SJCRH30 (cell line): ENCODE data around the gene KLRD1. TPM values are rescaled to one million over a fixed set of nuclear protein-coding genes. Genes with fewer than 3 reads are reported as not detected.
A peak's percentile ranks its signal among the peaks of the same experiment; 100 is the strongest.
"Not testable (repeated sequence)": the region's sequence is repeated elsewhere in the genome, so short reads cannot be mapped to it uniquely, and the experiment has no call there.

Experiments used
- DNase-seq, 2 experiments: peaks; one replicate each; pipeline ENCODE4 v3.0.0-alpha.2; 2015 to 2020
- H3K27ac ChIP-seq: fragments of 250-450 bp; sonication (Bioruptor Pico); 2 replicates; pipeline ENCODE4 v1.5.1; 2020; ENCODE audit warnings: mild to moderate bottlenecking, moderate library complexity
- H3K27me3 ChIP-seq: fragments of 250-450 bp; sonication (Bioruptor Pico); 2 replicates; pipeline ENCODE4 v1.5.1; 2020; ENCODE audit warnings: mild to moderate bottlenecking, moderate library complexity
- H3K36me3 ChIP-seq: fragments of 250-450 bp; sonication (Bioruptor Pico); 2 replicates; pipeline ENCODE4 v1.5.1; 2020; ENCODE audit warnings: mild to moderate bottlenecking, moderate library complexity
- H3K4me1 ChIP-seq: fragments of 250-450 bp; sonication (Bioruptor Pico); 2 replicates; pipeline ENCODE4 v1.5.1; 2020; ENCODE audit warnings: mild to moderate bottlenecking, moderate library complexity
- H3K4me3 ChIP-seq: fragments of 250-450 bp; sonication (Bioruptor Pico); 2 replicates; pipeline ENCODE4 v1.5.1; 2020; ENCODE audit warnings: mild to moderate bottlenecking, moderate library complexity
- H3K9me3 ChIP-seq: fragments of 250-450 bp; sonication (Bioruptor Pico); replicated peaks from 2 replicates; pipeline ENCODE4 v1.5.1; 2020; ENCODE audit warnings: mild to moderate bottlenecking, moderate library complexity
- total RNA-seq: library from RNA; depleted of rRNA; stranded (reverse); fragments of >200 nt; shearing (Covaris generic); gene quantifications from 2 replicates; pipeline ENCODE4 v1.2.3, GENCODE V29; 2014

The KLRD1 gene
- total RNA-seq, 1 experiment from 2014 or later = 0.32 TPM

GRCh38 chr12:10358969-10359368, 51.3 kb downstream of the KLRD1 start:
- H3K4me1 ChIP-seq = peaks cover 3% of the 10 kb centered on the region; the same call in 1 of the 2 replicates
- no peaks in the 10 kb centered on the region for H3K9me3 ChIP-seq
- no peak overlapping the region for H3K4me3 ChIP-seq
- no peak for DNase-seq
- no peak overlapping the region for H3K27ac ChIP-seq
- H3K27me3 ChIP-seq = no peaks in the 10 kb centered on the region
- no peaks in the 10 kb centered on the region for H3K36me3 ChIP-seq

DNA sequence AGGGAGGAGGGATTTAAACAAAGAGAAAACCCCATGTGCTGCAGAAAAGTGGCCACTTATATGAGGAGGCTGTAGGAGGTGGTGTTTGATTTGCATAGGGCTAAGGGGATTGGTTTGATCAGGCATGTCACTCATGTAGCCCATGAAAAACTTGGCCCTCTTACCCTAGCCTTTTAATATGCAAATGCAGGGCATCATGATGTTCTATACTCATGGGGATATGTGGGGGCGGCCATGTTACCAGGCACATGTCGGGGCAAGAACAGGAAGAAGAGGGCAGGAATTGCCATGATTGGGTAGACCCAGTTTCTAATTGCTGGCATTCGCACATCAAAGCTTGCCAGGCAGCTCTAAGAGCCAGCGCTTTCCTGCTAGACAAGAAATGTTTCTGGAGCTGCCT, 53.4 kb downstream of the KLRD1 start:
- no peak for DNase-seq
- H3K27ac ChIP-seq = no peak overlapping the region

GRCh38 chr12:10361622-10362021, 54.0 kb downstream of the KLRD1 start:
- no peak overlapping the region for H3K27ac ChIP-seq
- DNase-seq = no peak
- no peaks in the 10 kb centered on the region for H3K9me3 ChIP-seq
- H3K4me1 ChIP-seq = peaks cover 6% of the 10 kb centered on the region; the same call in 1 of the 2 replicates
- no peaks in the 10 kb centered on the region for H3K27me3 ChIP-seq
- H3K4me3 ChIP-seq = no peak overlapping the region
- H3K36me3 ChIP-seq = no peaks in the 10 kb centered on the region

More for the DNA sequence above, 53.4 kb downstream of the KLRD1 start:
- Histone ChIP-seq H3K27me3 (no peaks in the 10 kb centered on the region), H3K4me3 (no peak overlapping the region), H3K9me3 (no peaks in the 10 kb centered on the region), H3K4me1 (peaks cover 6% of the 10 kb centered on the region; the same call in 1 of the 2 replicates), H3K36me3 (no peaks in the 10 kb centered on the region)

GRCh38 chr12:10362325-10362724, 54.7 kb downstream of the KLRD1 start:
- H3K27me3 ChIP-seq = no peaks in the 10 kb centered on the region
- H3K4me3 ChIP-seq = no peak overlapping the region
- no peaks in the 10 kb centered on the region for H3K36me3 ChIP-seq
- H3K9me3 ChIP-seq = no peaks in the 10 kb centered on the region
- no peak for DNase-seq
- peaks cover 6% of the 10 kb centered on the region; the same call in 1 of the 2 replicates for H3K4me1 ChIP-seq
- no peak overlapping the region for H3K27ac ChIP-seq

DNA sequence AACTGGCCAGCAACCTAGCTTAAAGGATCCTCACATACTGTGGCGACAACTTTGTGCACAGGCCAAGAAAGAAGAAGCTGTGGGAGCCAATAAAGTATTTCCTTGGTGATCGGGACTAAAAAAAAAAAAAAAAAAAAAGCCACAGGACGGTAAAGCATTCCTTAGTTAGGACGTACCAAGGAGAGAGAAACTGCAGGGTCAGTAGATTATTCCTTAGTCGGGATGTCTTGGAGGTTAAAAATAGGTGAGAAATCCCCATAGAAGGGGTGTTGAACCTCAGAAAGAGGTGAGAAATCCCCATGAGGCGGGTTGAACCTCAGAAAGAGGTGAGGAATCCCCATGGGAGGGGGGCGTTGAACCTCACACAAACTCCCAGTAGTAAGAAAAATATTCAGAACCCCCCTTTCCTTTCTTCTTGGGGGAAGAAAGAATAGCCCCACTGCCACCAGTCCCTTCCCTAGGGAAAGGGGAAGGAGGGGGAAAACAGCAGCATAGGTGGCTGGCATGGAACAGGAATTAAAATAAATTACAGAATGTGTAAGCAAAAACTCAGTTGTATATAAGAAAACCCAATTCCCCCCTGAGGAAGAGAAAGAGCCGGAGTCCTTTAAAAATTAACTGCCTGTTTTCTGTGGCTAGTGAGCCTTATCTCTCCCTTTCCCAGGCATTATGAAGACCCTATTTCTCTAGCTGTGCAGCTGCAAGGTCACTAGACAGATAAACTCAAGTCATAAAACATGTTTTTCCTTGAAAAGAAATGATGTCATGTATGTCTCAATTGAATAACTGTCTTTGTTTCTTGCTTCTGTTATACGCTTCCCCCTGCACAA, 55.4 kb downstream of the KLRD1 start:
- no peak for DNase-seq
- H3K27ac ChIP-seq = no peak overlapping the region

DNA sequence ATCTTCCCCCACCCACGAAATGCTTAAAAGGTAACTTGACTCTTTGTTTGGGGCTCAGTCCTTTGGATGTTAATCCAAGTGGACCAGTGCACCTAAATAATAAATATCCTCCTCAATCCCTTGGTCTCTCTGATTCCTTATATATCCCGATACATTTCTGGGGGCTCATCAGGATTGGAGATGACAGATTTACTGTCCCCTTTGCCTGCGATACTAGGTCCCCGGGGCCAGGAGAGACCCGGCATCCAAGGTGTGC, 55.9 kb downstream of the KLRD1 start:
- no peak for DNase-seq
- H3K36me3 ChIP-seq = no peaks in the 10 kb centered on the region
- no peak overlapping the region for H3K27ac ChIP-seq
- H3K4me1 ChIP-seq = peaks cover 6% of the 10 kb centered on the region; the same call in 1 of the 2 replicates
- no peaks in the 10 kb centered on the region for H3K9me3 ChIP-seq
- peak overlapping the region; percentile 62 for H3K4me3 ChIP-seq
- H3K27me3 ChIP-seq = no peaks in the 10 kb centered on the region

More for the DNA sequence above, 55.4 kb downstream of the KLRD1 start:
- peaks cover 6% of the 10 kb centered on the region; the same call in 1 of the 2 replicates for H3K4me1 ChIP-seq
- H3K9me3 ChIP-seq = no peaks in the 10 kb centered on the region
- no peaks in the 10 kb centered on the region for H3K27me3 ChIP-seq
- no peaks in the 10 kb centered on the region for H3K36me3 ChIP-seq
- peak overlapping the region; percentile 62 for H3K4me3 ChIP-seq

- peak overlapping the region; percentile 62 for H3K4me3 ChIP-seq
- peak; percentile 15 to 55 for DNase-seq
- H3K27me3 ChIP-seq = no peaks in the 10 kb centered on the region
- no peak overlapping the region for H3K27ac ChIP-seq
- H3K9me3 ChIP-seq = no peaks in the 10 kb centered on the region
- H3K36me3 ChIP-seq = no peaks in the 10 kb centered on the region
- peaks cover 6% of the 10 kb centered on the region; the same call in 1 of the 2 replicates for H3K4me1 ChIP-seq
Measured at GRCh38 chr12:10363914-10364814, 56.5 kb downstream of the KLRD1 start.

GRCh38 chr12:10364815-10365622, 57.3 kb downstream of the KLRD1 start:
- Histone ChIP-seq H3K4me3 (peak overlapping the region; percentile 62), H3K36me3 (no peaks in the 10 kb centered on the region), H3K27ac (no peak overlapping the region), H3K27me3 (no peaks in the 10 kb centered on the region), H3K9me3 (no peaks in the 10 kb centered on the region), H3K4me1 (peaks cover 6% of the 10 kb centered on the region; the same call in 1 of the 2 replicates)
- DNase-seq = peak; percentile 49 to 69

GRCh38 chr12:10365696-10366405, 58.2 kb downstream of the KLRD1 start:
- no peak for DNase-seq
- H3K27ac ChIP-seq = no peak overlapping the region
- peak overlapping the region; percentile 62 for H3K4me3 ChIP-seq
- no peaks in the 10 kb centered on the region for H3K36me3 ChIP-seq
- H3K27me3 ChIP-seq = no peaks in the 10 kb centered on the region
- peaks cover 6% of the 10 kb centered on the region; the same call in 1 of the 2 replicates for H3K4me1 ChIP-seq
- no peaks in the 10 kb centered on the region for H3K9me3 ChIP-seq

DNA sequence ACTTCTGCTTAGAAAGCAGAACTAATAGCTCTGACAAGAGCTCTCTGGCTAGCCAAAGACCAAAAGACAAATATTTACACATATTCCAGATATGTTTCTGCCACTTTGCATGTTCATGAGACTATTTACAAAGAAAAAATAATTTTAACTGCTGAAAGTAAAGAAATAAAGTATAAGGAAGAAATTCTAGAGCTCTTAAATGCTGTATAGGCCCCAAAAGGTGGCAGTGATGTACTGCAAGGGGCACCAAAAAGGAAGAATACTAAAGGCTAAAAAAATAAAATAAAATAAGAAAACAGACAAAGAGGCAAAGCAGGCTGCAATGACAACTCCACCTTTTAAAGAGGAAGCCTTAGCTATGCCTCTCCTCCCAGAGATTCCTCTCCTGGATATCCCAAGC, 59.2 kb downstream of the KLRD1 start:
- Histone ChIP-seq H3K4me1 (peaks cover 6% of the 10 kb centered on the region; the same call in 1 of the 2 replicates), H3K27ac (no peak overlapping the region), H3K9me3 (no peaks in the 10 kb centered on the region), H3K36me3 (no peaks in the 10 kb centered on the region), H3K4me3 (no peak overlapping the region), H3K27me3 (no peaks in the 10 kb centered on the region)
- DNase-seq = no peak

- DNase-seq, H3K4me1 ChIP-seq, H3K4me3 ChIP-seq, H3K27ac ChIP-seq, H3K27me3 ChIP-seq, H3K36me3 ChIP-seq, H3K9me3 ChIP-seq: not testable (repeated sequence)
Measured at GRCh38 chr12:10367714-10368113, 60.0 kb downstream of the KLRD1 start.

- Histone ChIP-seq H3K27ac (no peak overlapping the region), H3K4me1 (peaks cover 6% of the 10 kb centered on the region; the same call in 1 of the 2 replicates), H3K27me3 (no peaks in the 10 kb centered on the region), H3K9me3 (no peaks in the 10 kb centered on the region), H3K4me3 (no peak overlapping the region), H3K36me3 (no peaks in the 10 kb centered on the region)
- DNase-seq = no peak
Measured at GRCh38 chr12:10368206-10369171, 60.8 kb downstream of the KLRD1 start.
